ENCODE results near the gene LHPP. TPM values are rescaled to one million over a fixed set of nuclear protein-coding genes. Genes with fewer than 3 reads are reported as not detected.
A peak's percentile ranks its signal among the peaks of the same experiment; 100 is the strongest.
"Not testable (repeated sequence)": the region's sequence is repeated elsewhere in the genome, so short reads cannot be mapped to it uniquely, and the experiment has no call there.

LHPP gene
- total RNA-seq, 1 experiment from 2014 or later = 9.4 TPM

DNA sequence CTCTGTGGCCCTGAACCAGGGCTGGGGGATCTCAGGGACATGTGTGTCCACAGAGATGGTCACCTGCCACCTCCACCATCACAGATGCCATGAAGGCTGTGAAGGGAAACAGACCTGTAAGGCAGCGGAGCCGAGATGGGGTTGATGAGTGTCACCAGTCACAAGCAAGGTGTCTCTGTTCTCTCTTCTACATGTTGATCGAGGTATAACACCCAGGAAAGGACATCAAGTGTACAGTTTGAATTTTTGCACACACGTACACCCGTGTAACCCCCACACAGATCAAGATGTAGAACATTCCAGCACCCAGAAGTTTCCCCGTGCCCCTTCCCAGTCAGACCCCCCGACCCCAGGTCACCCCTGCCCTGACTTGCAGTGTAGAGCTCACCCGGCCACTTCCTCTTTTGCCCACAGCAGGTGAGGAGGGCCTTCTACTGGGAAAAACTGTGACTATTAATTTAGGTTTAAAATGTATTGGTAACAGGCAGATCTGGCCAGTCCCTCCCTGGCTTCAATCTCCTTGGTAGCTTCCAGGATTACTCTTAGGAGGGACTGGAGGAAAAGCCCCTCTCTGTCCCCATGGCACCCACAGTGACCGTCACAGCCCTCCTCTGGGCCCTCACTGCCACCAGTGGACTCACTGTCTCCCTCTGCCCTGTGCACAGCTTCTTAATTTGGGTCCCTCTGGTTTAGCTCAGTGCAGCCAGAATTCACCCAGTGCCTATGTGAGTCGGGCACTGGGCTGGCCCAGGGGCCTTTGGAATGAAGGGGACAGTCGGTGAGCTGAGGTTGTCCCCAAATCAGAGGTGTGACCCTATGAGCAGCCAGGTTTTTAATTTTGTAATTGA, 108.2 kb downstream of the LHPP start:
- no peak for DNase-seq (ENCODE audit: low read depth)

DNA sequence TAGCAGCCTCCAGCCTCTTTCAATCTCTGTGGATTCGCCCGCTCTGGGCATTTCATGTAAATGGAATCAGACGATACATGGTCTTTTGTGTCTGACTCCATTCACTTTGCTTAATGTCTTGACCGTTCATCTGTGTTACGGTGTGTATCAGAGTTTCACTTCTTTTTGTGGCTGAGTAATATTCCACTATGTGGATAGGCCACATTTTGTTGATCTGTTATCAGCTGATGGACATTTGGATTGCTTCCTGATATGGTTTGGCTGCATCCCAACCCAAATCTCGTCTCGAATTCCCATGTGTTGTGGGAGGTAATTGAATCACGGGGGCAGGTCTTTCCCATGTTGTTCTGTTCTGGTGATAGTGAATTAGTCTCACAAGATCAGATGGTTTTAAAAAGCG, 109.0 kb downstream of the LHPP start:
- no peak for DNase-seq (ENCODE audit: low read depth)

DNA sequence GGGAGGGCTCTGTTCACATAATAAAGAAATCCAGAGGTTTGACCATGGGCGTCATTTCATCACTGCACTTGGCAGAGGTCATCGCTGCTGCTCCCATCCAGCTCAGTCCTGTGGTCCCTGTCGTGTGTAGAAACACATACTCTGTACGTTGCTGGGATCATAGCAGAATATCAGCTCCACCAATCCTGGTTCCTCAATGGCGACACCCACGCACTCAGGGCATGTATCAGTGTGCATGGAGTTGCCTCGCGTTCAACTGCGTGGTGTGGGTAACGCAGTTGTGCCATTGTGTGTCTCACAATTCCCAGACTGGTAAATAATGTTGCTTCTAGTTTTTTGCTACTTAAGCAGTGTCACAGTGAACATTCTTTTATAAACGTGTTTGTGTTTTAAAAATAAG, 111.1 kb downstream of the LHPP start:
- DNase-seq (ENCODE audit: low read depth) = no peak

- DNase-seq (ENCODE audit: low read depth) = no peak
Observed at GRCh38 chr10:124573726-124574455, 112.3 kb downstream of the LHPP start.

- no peak for DNase-seq (ENCODE audit: low read depth)
Observed at GRCh38 chr10:124574456-124575070, 112.9 kb downstream of the LHPP start.

DNA sequence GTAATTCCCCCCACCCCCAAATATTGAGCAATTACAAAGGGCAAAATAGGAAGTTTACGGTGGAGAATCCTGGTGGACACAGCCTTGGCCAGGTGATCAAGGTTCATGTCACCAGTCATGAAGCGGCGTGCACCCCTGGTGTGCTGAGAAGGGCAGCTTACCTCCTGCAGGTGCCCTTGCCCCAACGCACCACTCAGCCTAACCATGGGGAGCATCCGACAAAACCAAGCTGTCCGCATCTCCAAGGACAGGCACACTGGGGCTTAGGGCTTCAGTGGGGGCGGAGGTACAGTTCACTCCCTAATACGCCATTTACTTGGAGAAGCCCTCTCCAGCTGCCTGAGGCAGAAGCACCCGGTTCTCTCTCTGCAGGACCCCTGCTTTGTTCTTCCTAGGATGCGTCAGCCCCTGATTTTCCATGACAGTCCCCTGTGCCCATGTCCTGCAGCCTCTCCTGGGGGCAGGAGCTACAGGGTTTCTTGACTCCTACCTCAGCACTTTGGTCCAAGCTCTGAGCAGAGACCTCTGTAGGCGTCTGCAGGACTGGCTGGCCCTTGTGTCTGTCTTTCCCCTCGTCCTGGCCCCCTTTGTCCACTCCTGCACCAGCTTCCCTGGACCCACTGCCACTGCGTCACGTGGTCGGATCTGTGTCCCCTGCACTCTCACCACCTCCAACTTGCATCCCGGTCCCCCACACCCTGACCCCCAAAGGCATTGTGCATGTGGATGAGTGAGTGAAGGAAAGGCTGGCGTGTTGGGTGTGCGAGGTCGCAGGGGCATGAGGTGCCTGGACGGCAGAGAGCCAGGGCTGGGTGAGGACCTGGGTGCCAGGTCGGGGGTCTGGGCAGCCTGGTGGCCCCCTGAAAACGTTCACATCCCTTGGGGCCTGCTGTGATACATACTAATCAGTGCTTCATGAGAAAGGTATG, 113.7 kb downstream of the LHPP start:
- no peak for DNase-seq (ENCODE audit: low read depth)

GRCh38 chr10:124576526-124577420, 115.2 kb downstream of the LHPP start:
- no peak for DNase-seq (ENCODE audit: low read depth)

DNA sequence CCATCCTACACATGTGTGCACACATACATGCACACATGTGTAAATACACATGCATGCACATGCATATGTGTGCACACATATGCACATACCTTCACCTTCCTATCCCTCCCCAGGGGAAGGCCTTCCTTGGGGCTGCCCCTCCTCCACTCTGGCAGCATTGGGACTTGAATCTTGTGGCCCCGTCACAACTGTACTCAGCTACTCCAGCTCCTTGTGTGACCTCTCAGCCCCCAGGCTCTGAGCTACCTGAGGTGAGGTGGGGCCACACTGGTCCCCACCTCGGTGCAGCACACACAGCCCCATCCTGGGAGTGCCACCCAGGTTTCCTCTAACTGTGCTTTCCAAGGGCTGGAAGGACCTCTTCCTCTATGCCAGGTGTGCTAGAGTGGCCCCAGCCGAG, 116.0 kb downstream of the LHPP start:
- DNase-seq (ENCODE audit: low read depth) = no peak

DNA sequence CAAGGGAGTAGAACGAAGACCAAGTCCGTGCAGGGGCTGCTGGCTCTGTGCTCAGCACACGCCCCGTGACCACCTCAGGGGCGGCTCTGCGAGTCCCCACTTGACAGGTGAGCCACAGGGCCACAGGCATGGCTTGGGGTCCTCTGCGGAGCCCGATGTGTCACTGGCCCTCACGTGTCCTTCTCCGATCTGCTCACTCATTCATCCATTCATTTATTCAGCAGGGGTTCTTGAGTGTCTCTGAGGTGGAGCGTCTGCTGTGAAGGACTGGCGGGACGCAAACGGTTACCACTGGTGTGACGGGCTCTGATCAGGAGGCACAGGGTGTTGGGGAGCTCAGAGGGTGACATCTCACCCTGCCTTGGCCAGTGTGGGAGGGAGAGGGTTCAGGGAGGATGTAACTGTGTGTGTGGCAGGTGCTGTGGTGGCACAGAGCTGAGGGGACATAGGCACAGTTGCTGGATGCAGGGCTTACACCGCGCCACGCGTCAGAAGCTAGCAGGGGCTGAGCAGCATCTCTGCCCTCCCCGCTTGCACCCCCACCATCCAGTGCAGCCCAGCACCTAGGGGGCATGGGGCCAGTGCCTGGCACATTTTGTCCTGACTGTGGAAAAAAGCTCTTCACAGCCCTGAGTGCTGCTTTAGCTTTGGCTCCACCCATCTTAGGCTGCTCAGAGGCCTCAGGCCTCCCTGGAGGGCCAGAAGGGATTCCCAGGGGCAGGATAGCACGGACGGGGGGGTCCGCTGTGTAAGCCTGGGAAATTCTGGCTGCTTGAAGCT, 116.8 kb downstream of the LHPP start:
- no peak for DNase-seq (ENCODE audit: low read depth)

DNA sequence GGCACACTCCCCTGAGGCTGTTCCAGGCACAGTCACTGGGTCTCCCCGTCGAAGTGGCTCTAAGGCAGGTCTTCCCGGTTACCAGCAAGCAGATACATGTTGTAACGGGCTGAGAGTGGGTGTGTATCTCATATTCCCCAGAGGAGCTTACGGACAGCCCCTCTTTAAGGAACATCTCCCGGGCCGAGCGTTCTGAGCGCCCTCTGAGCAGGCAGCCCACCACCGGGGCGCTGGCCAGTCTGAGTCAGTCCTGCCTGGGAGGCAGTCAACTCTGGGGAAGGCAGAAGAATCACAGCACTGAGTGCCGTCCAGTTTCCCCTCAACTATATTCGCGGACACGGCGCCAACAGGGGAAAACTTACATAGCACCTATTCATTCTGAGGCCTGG, 117.4 kb downstream of the LHPP start:
- DNase-seq (ENCODE audit: low read depth) = no peak

- DNase-seq (ENCODE audit: low read depth) = no peak
Observed at GRCh38 chr10:124586142-124586541, 124.5 kb downstream of the LHPP start.

DNA sequence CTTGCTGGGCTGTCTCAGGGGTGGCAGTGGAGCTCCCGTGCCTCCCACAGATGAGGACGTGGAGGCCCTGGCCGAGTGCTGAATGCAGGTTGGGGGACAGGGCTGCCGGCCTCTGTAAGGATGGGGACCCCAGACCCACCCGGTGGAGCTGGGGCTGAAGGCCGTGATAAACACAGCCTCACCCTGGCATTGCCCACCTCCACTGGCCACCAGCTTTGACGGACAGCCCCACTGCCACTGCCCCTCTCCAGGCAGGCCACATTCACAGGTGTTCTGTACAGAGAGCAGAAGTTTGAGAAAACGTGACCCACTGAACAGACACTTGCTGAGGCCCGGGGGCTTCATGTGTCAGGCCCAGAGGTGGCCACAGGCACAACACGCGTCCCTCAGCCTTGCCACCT, 126.2 kb downstream of the LHPP start:
- DNase-seq (ENCODE audit: low read depth) = no peak

GRCh38 chr10:124588341-124588735, 126.7 kb downstream of the LHPP start:
- DNase-seq (ENCODE audit: low read depth) = not testable (repeated sequence)

DNA sequence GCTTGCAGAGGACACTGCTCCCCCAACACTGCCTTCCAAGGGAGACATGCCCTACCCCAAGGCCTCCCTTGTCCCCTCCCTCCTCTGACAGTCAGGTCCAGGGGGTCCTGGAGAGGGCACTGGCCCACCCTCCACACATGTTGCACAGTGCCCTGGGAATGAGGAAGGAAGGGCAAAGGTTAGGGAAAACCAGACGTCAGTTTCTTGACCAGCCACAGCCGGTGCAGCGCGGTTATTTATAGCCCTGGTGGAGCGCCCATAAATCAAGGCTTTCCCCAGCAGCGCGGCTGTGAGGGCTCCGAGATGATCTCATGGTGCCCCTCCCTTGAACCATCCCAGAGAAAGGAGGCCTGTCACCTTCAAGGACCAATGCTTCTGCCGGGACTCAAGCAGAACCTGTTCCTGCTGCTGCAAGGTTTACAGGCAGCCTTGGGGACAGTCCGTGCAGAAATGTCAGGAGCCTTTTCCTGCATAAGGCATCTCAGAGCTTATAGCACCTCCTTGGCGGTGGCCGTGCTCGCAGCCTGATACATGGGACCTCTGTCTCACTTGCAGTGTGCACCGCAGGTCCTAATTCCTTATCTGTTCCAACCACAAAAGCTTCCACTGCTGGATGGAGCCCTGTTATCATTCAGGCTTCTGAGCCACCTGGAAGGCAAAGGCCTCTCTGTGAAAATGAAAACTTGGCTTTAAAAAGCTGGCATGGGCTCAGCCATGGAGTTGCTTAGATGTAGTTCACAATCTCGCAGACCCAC, 127.3 kb downstream of the LHPP start:
- DNase-seq (ENCODE audit: low read depth) = peak; percentile 24

- DNase-seq (ENCODE audit: low read depth) = no peak
Observed at GRCh38 chr10:124589491-124590041, 127.9 kb downstream of the LHPP start.

DNA sequence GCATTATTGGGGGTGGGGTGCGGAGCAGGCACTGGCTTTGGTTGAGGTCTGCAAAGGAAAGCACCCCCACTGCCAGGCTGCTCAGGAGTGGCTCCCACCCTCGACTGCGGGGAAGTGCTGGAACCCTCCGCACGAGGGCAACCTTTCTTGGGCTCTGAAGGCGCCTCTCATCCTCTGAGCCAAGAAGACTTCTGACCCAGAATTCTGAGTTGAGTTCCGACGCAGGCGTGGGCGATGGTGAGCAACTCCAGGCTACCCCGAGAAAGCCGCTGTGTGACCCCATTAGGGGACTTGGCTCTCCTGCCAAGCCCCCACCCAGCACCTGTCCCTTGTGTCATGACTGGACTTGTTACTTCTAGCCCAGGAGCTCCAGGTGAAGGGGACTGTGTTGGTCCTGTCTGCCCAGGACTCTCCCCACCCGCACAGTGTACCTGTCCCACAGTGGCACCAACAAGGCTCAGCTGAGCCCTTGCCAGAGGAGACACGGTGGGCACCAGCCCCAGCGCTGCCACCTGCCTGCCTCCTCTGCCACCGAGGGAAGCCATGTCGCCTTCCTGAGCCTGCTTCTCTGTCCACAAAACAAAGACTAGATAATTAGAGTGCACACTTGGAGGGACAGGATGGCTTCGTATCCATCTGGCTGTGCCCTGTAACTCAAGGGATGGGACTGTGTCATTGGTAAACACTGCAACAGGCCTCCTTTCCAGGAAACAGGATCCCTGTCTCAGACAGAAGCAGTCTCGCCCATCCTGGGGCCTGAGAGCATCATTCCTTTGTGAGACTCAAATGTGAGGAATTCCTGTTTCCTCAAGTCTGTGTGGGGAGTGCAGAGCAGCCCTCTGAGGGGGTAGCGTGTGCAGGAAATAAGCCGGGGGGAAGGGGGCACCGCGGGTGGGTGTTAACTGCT, 128.8 kb downstream of the LHPP start:
- no peak for DNase-seq (ENCODE audit: low read depth)

DNA sequence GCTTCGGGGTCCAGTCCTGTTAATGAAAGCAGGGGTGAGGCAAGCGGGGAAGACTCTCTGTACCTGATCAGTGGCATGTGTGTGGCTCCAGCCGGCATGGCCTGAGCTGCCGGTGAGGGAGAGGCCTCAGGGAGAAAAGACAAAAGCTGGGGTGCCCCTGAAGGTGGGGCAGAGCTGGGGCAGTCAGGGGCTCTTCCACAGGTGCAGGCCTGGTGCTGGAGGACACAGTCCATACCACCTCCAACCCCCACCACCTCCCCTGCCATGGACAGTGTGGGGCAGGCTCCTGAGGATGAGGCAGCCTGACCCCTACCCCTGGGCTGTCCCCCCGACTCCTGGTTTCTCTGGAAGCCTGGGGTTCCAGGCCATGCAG, 129.5 kb downstream of the LHPP start:
- DNase-seq (ENCODE audit: low read depth) = no peak

DNA sequence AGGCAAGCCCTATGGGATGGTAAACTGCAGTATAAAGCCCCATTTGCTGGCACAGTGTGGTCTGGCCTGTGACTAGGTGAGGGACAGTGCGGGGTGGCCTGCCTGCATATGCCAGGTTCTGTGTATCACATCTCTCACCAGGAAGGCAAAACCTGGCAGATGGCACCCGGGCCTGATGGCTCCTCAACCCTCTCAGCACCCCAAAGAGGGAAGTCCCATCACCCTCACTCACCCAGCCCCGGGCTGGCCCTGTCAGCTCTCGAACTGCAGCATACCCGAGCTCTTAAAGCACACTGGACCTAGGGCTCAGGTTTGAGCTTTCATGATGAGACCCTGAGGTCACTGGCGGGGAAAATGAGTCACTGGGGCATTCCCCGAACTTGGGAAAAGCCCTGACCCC, 130.5 kb downstream of the LHPP start:
- no peak for DNase-seq (ENCODE audit: low read depth)
